Measurements from ENCODE around the gene WDR77.

The WDR77 gene

DNA sequence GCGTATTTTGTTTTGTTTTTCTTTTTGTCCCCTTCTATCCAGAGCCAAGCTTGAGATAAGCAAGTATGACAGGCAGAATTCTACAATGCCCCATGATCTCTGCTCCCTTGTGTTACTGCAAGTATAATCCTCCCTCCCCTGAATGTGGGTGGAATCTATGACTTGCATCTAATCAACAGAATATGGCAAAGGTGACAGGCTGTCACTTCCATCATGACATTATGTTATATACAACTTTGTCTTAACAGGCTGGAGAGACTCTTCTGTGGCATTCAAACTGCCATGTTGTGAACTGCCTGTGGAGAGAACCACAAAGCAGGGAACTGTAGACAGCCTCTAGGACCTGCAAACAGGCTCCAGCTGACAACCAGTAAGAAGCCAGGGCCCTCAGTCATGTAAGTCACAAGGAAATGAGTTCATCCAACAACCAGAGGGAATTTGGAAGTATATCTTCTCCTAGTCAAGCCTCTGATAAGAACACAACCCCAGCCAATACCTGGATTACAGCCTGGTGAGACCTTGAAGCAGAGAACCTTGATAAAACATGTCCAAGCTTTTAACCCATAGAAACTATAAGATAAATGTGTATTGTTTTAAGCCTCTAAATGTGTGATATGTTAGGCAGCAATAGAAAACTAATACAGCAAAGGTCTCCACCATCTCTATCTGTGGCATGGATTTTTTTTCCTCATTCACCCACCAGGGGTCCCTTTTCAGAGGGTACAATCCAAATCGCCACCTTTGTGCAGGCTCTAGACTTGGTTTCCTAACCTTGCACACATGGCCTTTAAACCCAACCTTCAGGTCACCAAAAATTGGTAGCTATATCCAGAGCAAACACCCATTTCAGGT, 19.0 kb upstream of the WDR77 start:
- no peak for DNase-seq

GRCh38 chr1:111466480-111466879, 17.4 kb upstream of the WDR77 start:
- no peak for DNase-seq

DNA sequence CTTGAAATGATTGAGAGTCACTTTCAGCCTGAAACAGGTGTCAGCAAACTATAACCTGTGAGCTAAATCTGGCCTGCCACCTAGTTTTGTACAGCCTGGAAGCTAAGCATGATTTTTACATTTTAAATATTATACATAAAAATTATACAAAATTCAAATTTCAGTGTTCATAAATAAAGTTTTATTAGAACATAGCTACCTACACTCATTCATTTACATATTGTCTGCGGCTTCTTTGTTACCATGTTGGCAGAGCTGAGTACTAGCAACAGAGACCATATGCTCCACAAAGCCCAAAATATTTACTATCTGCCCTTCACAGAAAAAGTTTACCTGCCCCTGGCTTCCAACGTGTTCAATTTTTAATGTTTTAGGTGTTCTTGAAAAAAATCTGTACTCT, 16.7 kb upstream of the WDR77 start:
- no peak for DNase-seq

- no peak for DNase-seq
These were observed 14.1 kb upstream of the WDR77 start for GRCh38 chr1:111463029-111463683.

- no peak for DNase-seq
These were observed 13.4 kb upstream of the WDR77 start for GRCh38 chr1:111462370-111463028.

DNA sequence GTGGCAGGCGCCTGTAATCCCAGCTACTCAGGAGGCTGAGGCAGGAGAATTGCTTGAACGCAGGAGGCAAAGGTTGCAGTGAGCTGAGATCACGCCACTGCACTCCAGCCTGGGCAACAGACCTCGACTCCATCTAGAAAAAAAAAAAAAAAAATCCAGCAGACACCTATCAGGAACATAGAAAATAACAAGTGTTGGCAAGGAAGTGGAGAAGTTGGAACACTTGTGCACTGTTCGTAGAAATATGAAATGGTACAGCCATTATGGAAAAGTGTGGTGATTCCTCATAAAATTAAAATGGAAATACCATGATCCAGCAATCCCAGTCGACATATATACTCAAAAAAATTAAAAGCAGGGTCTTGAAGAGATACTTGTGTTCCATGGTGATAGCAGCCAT, 12.7 kb upstream of the WDR77 start:
- DNase-seq = no peak

DNA sequence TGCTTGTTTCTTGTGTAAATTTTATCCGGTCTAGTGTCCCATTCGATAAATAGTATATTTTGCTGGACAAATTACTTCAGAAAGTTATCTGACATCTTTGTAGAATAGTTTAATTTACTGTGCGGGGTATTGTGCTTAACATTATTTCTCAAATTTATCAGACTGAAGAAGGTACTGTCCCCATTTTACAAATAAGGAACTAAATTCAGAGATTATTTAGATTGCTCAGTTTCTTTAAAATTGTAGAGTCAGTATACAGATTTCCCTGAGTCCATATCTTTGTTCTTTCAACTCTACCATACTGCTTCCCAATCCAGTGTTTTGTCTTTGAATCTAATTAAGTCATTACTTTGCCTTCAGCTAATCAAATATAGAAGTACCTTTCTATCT, 6.6 kb upstream of the WDR77 start:
- DNase-seq = no peak

GRCh38 chr1:111454859-111455641, 6.0 kb upstream of the WDR77 start:
- no peak for DNase-seq

- DNase-seq = no peak
These were observed 4.7 kb upstream of the WDR77 start for GRCh38 chr1:111453706-111454105.

DNA sequence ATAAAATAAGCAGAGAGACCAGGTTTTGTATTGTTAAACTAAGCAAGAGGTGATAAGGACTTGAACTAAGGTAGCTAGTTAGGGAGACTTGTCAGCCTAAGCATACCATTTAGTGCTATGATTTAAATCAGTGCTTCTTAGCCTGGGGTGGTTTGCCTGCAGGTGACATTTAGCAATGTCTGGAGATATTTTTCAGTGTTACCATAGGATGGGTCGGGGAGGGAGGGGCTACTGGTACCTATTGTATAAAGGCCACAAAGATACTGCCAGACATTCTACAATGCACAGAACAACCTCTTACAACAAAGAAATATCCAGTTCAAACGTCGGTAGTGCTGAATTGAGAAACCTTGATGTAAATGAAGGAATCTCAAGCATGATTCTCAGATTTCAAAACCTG, 3.5 kb upstream of the WDR77 start:
- no peak for DNase-seq

DNA sequence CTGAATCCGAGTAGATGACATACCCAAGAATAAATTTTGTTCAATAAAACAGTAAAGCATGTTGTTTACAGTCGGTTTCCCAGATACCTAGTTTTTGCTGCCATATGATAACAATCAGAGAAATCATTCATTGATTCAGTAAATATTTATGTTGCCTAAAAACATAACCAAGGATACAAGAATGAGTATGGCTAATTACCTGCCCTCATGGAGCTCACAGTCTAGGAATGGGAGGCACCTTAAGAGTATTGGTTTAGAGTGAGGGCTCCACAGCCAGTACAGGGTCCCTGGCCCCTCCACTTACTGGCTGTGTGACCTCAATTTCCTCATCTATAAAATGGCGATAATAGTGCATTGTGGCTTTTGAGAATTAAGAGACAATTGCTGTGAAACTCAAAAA, 1.1 kb upstream of the WDR77 start:
- DNase-seq = no peak

DNA sequence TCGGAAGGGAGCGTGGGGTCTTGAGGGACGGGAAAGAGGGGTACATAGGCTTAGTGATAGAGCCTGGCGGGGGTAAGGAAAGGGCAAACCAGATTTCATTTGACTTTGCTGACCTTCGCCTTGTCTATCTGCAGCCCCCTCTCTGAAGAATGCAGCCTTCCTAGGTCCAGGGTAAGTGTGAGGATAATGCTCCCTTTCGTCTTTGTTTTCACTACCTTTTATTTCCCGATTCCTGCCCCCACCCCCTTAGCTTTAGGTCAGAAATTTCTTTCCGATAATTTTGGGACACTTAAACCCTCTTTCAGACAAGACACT, 604 bp upstream of the WDR77 start:
- DNase-seq = no peak

DNA sequence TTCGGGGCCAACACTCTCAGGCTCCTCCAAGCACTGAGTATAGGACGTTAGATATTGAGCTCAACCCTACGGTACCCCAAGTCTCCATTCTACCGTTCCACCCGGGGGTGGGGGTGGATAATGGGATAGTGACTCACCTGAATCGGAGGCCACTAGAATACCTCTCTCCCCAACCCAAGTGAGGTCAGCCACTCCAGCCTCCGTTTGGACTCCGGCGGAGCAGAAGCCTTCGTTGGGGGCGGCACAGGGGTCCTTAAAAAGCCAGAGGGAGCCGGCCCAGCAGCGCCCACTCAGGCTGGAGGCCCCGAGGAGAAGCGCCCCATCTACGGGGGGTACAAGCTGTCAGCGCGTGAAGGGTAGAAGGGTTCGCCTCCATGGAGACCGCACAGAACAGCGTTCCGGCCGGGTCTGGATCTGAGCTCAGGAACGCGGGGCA, 556 bp downstream of the WDR77 start:
- DNase-seq = no peak

DNA sequence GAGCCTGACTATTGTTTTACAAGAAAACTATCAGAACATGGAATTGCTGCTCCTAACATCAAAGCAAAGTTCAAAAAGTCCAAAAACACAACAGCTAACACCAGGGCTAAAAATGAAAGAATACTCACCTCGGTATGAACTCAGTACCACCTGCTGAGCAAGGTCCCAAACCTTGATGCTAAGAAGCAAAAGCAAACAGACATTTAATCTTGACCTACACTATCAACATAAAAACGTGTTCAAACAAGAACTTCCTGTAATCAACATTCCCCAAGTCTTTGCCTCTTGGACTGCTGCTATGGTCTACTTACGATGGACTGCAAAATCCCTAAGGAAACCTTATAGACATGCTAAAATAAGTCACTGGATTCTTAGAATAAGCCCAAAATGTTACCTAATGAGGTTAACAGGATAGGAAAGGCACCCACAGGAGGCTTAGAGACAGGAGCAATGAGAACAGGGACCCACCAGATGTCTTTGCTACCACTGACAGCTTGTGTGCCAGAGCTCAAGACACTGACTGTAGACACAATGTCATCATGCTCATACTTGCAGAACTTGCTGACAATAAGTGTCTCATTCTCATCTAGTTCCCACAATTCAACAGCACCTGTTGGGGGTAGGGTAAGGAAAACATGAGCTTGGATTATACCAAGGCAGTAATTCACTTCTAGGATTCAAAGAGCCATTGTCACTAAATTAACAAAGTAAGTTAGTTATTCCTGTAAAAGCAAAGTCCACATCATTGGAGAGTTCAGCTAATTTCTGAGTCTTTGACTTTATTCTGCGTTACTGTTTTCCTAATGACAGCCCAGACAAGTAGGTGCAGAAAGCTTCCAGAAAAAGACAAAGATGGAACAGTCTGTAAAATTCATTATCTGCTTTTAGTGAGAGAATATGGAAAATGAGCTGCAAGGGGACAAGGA, 1.8 kb downstream of the WDR77 start:
- no peak for DNase-seq

DNA sequence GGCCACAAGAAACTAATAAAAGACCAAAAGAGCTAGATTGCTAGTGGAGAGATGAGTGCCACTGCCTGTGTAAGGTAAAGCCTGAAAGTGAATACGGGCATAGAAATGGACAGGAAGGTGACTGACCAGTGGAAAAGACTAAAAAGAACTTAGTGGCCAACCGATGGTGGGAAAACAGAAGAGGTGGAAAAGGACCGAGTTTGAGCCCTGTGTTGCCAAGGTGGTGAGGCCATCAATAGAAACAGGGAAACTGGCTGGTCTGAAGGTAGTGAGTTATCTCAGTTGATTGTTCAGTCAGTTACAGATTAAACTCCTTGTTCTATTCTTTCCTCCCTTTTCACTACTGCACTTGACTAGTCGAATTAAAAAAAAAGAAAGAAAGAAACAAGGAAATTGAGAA, 2.5 kb downstream of the WDR77 start:
- no peak for DNase-seq

DNA sequence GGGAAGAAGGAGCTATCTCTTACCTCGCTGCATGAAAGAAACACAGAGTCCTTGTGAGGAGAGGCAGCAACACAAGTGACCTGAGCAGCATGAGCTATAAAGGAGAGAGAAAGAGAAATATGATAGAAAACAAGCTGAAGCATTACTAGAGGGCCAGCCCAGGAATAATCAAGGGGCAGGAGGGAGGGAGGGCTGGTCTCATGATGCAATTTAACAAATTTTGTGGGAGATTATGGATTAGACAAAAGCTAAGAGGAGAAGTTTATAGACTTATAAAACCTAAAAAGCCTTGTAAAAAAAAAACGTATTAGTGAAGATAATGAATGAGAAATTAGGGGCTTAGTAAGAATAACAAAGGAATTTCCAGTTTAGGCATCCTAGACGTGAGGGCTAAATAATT, 5.0 kb downstream of the WDR77 start:
- no peak for DNase-seq

DNA sequence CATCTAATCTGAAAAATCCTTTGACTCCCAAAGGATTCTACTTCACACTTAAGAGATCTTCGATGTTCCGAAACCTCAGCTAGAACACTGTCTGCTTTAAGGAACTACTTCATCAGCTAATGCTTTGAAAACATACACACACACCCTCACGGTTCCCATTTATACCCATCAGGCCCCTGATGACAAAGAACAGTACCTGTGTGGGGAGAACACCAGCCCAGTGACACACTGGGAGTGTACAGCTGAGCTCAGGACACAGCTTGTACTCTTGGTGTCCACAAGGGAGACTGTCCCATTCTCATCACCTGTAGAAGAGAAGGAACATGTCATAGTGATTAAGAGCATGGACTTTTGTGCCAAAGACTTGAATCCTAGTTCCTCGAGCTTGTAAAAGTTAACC, 6.6 kb downstream of the WDR77 start:
- no peak for DNase-seq

GRCh38 chr1:111441573-111442192, 7.4 kb downstream of the WDR77 start:
- peak; percentile 43 for DNase-seq

DNA sequence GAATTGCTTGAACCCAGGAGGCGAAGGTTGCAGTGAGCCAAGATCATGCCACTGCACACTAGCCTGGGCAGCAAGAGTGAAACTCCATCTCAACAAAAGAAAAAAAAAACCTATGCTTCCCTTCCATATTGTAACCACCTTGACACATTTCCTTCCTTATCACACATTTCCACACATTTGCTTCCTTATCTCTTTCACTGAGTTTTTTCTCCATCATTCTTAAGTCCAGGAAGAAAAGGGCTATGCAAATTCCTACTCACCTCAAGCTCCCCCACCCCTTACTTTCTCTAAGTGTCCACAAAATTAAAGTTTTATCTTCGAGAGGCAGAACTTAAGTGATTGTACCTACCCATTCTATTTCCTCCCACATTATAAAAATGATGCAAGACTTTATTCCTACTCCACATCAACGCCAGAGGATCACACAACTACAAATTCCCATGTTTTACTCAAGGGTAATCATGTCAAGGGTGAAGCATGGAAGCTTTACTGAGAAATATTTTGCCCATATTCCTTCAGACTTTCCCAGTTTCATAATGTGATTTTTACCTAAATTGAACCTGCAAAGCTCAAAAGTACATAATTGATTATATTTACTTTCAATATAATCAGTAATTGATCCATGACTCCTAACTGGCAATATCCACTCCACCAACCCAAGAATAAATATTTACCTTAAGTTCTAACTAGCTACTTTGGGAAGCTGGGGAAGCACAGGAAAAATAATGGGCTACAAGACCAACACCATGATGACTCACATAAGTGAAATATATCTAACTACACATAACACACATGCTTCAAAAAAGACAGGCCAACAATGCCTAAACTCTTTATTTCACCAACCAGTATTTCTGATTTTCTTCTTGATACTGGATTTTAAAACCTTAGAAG, 9.3 kb downstream of the WDR77 start:
- no peak for DNase-seq

GRCh38 chr1:111436726-111437125, 12.3 kb downstream of the WDR77 start:
- DNase-seq = no peak

DNA sequence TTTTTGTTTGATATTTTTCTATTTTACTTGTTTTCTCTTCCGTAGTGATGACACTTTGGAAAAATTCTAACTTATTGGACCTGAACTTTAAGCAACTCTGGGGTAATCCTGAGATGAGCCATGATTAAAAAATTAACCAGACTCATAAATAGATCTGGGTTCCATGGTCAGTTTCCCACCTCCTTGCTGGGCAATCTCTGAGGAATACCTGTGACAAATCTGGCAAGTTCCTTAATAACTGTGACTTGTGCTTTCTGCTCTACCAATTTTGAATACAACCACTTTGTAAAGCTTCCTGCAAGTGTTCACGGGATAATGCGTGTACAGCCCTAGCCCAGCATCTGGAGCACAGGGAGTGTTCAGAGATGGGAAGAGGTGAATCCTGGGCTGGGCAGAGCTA, 24.8 kb downstream of the WDR77 start:
- DNase-seq = no peak
